ENCODE measurements around the gene TNFRSF12A. TPM values are rescaled to one million over a fixed set of nuclear protein-coding genes. Genes with fewer than 3 reads are reported as not detected.
A peak's percentile ranks its signal among the peaks of the same experiment; 100 is the strongest.

Gene TNFRSF12A
- total RNA-seq, 1 donor from 2014 or later = 202 TPM

- DNase-seq (ENCODE audit: extremely low read depth, low read depth, low spot score) = no peak
These were observed 10.4 kb upstream of the TNFRSF12A start for GRCh38 chr16:3009568-3010390.

GRCh38 chr16:3010510-3010909, 9.7 kb upstream of the TNFRSF12A start:
- DNase-seq (ENCODE audit: extremely low read depth, low read depth, low spot score) = no peak

- DNase-seq (ENCODE audit: extremely low read depth, low read depth, low spot score) = no peak
These were observed 7.9 kb upstream of the TNFRSF12A start for GRCh38 chr16:3012246-3012645.

- DNase-seq (ENCODE audit: extremely low read depth, low read depth, low spot score) = no peak
These were observed 7.2 kb upstream of the TNFRSF12A start, which contains the start of gene CLDN9 for GRCh38 chr16:3012828-3013420. TSS of gene CLDN9 (plus strand) at chr16:3012923. CDS start at chr16:3013363, 440 bp downstream.

- DNase-seq (ENCODE audit: extremely low read depth, low read depth, low spot score) = no peak
These were observed 6.6 kb upstream of the TNFRSF12A start for GRCh38 chr16:3013491-3013951.

GRCh38 chr16:3013998-3014690, 6.0 kb upstream of the TNFRSF12A start:
- no peak for DNase-seq (ENCODE audit: extremely low read depth, low read depth, low spot score)

- DNase-seq (ENCODE audit: extremely low read depth, low read depth, low spot score) = no peak
These were observed 5.2 kb upstream of the TNFRSF12A start for GRCh38 chr16:3014971-3015370.

- no peak for DNase-seq (ENCODE audit: extremely low read depth, low read depth, low spot score)
These were observed 4.2 kb upstream of the TNFRSF12A start for GRCh38 chr16:3015865-3016521.

- no peak for DNase-seq (ENCODE audit: extremely low read depth, low read depth, low spot score)
These were observed 2.8 kb upstream of the TNFRSF12A start for GRCh38 chr16:3017344-3017743.

- no peak for DNase-seq (ENCODE audit: extremely low read depth, low read depth, low spot score)
These were observed 2.2 kb upstream of the TNFRSF12A start, which contains the start of gene CLDN6 for GRCh38 chr16:3017794-3018506. TSS of gene CLDN6 (minus strand) at chr16:3018183. CDS start at chr16:3016021, 2,162 bp downstream.

- no peak for DNase-seq (ENCODE audit: extremely low read depth, low read depth, low spot score)
These were observed 448 bp upstream of the TNFRSF12A start for GRCh38 chr16:3019594-3020246.

- no peak for DNase-seq (ENCODE audit: extremely low read depth, low read depth, low spot score)
These were observed 658 bp downstream of the TNFRSF12A start for GRCh38 chr16:3020604-3021448.

- DNase-seq (ENCODE audit: extremely low read depth, low read depth, low spot score) = no peak
These were observed 1.5 kb downstream of the TNFRSF12A start for GRCh38 chr16:3021449-3022207.

GRCh38 chr16:3022208-3022683, 2.1 kb downstream of the TNFRSF12A start:
- DNase-seq (ENCODE audit: extremely low read depth, low read depth, low spot score) = no peak

- DNase-seq (ENCODE audit: extremely low read depth, low read depth, low spot score) = no peak
These were observed 2.7 kb downstream of the TNFRSF12A start for GRCh38 chr16:3022684-3023414.

- DNase-seq (ENCODE audit: extremely low read depth, low read depth, low spot score) = no peak
These were observed 3.2 kb downstream of the TNFRSF12A start for GRCh38 chr16:3023415-3023668.

- DNase-seq (ENCODE audit: extremely low read depth, low read depth, low spot score) = peak; percentile 93
These were observed 3.7 kb downstream of the TNFRSF12A start, which contains the start of the genes HCFC1R1 and THOC6 for GRCh38 chr16:3023669-3024478. TSS of gene HCFC1R1 (minus strand) at chr16:3023942. CDS start at chr16:3023941, 1 bp downstream. TSS of gene THOC6 (plus strand) at chr16:3024035. CDS start at chr16:3024327, 292 bp downstream.

Measured in glomerular endothelial cell (primary cell).